GM21447 (cell line): ENCODE data around the gene NUP210L.

ENCODE experiments used
- ATAC-seq: cut with Tn5 transposase; IDR thresholded peaks from one replicate; pipeline ENCODE4 v1.9.1; 2021; ENCODE audit not compliant: unreplicated experiment

The NUP210L gene

DNA sequence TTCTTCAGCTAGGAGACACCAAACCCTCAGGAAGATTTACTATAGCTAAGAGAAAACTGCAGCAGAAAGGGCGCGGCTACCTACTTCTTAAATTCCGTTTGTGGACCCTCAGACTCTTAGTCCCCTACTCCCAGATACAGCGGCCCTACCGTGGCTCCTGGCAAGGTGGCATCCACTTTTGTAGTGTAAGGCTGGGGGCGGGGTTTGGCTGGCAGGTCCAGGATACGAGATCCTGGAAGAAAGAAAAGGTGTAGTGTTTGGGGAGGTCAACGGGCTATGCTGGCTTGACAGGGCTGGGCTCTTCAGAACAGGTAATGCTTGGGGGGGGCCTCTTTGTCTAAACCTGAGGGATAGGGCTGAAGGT lies 186.9 kb downstream of the NUP210L start:
- no peak for ATAC-seq

DNA sequence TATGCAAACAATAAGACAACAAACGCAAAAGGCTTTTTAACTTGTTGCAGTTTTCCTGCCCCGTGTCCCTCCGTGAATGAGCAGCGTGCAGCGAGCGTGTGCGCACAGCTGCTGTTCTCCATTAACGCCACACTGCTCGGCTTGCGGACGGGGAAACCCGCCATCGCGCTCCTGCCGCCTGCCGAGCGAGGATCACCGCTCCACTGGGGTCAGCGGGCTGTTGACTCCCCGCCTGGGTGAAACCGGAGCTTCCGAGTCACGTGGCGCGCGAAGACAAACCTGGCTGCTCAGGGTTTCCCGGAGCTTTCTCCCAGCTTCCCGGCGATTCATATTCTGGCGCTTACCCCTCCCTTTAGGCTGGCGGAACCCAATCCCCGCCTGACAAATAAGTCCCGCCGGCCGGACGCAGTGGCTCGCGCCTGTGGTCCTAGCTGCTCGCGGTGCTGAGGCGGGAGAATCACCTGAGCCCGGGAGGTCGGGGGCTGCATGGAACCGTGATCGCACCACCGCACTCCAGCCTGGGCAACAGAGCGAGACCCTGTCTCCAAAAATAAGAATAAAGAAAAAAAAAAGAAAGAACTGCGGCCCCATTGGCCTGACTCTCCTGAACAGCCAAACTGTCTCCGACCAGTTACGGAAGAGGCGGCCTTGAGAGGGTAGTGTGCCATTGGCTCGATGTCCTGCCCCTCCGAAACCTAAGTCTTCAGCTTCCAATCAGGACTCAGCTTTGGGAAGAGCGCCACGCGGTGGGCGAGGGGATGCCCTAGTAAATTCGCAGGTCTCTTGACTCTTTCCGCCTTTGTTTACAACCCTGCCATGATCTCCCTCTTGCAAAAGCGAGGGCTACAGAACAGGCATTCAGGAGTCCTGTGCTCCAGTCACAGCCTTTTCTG lies 187.5 kb downstream of the NUP210L start, which contains the start of gene CREB3L4:
Gene CREB3L4 (plus strand): TSS at position 796 of the 893 bp plus-strand sequence. CDS start 624 bp downstream, outside the sequence.
- ATAC-seq, result peak; percentile 64

DNA sequence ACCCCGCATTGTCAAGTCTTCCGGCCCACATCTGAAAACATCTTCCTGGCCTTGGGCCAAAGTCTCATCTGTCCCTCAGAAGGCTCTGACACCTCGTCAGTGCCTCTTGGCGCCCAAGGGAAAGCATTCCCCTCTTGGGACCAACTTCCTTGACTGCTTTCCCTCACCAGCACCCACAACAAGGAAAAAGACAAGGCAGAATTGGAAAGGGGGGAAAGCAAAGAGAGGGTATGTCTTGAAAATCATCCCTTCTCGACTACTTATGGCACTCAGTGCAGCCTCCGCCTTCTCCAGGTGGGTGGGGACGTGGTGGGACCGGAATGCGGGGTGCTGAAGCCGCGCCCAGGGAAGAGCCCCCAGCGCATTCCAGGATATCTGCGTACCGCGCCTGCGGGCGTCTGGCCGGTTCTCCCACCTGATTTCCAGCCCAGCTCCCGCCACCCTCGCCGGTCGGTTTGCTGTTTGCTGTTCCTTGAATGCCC lies 191.0 kb downstream of the NUP210L start:
- ATAC-seq, result no peak

DNA sequence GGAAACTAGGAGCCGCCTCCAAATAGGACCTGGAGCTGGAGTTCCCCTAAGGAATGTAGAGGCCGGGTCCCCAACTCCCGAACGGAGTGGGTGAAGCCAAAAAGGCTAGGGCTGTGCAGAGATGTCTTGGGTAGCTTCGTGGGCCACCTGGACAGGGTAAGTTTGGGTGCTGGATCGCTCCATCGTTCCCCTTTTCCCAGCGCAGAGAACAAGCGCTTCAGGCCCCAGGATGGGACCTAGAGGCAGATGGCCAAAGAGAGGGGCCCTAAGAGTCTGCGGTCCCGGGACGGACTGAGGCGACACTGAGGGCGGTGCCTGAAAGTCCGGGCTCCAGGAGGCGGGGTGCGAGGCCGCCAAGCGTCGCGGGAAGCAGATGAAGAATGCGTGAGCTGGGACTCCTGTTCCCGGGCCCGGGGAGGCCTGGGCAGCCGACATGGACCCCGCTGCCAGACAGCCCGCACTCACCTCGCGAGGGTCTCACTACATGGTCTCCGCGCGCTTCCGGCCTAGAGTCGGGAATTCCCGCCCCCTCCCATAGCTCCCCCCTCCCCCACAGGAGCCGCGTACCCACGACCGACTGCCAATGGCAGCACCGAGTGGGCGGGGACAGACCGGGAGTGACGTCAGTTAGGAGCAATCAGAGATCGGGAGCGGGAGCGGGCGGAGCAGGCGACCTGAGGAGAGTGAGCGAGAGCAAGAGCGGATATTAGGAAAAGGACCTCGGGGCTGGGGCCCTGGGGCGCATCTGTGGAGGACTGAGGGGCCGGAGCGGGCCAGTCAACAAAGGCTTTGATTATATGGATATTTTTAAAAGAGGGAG lies 191.6 kb downstream of the NUP210L start, which contains the start of gene SLC39A1:
Gene SLC39A1 (minus strand): TSS at position 508 of the 820 bp plus-strand sequence. CDS start 822 bp downstream, outside the sequence.
- ATAC-seq, result peak; percentile 45

DNA sequence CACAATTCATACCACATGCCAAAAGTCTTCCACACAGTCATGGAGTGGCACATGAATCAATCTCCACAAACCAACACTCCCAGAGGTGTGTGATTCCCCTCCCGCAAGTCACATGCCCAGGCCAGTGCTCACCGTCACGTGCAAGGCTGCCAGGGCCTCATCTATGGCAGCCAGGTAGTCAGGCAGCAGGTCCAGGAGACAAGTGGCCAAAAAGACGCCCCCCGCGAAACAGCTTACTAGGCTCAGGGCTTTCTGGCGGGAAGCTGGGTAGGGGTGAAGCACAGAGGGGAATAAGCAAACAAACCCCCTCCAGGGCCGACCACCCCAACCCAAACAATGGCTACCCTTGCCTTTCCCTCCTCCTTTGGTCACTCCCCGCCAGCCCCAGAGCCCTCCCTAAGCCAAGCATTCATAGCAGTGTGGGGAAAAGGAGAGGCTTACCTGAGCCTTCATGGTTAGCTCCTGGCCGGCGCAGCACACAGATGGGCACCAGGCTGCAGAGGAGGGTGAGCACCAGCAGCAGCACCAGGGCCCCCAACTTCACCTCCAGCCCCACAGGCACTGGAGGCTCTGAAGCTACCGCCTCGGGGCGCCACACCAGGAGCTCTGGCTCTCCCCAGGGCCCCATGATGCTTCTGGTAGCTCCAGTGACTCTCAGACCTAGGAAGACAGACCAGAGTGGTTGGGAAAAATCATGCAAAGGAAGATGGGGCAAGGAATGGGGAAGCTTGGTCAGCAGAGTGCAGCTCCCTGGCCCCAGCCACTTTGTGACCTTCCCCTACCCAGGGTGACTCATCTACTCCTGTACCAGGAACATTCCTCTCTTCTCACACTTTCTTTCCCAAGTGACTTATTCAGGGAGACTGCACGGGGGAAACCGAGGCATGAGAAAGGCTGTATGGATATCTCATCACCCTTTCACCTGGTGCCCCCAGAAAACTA lies 192.5 kb downstream of the NUP210L start:
- ATAC-seq, result no peak

DNA sequence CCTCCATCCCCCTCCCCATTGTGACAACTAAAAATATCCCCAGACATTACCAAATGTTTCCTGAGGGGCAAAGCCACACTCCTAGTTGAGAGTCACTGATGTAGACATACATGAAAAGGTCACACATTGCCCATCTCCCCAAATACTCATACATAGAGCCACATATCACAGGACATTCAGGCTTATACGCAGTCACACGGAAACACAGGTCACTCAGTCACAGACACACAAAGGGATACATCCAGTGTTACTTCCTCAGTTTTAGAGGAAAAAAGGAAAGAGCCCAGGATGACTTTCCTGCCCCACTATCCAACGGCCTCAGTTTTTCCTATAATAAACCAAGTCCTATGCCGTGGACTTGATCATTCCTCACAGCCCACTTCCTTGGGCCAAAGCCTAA lies 193.5 kb downstream of the NUP210L start:
- no peak for ATAC-seq

DNA sequence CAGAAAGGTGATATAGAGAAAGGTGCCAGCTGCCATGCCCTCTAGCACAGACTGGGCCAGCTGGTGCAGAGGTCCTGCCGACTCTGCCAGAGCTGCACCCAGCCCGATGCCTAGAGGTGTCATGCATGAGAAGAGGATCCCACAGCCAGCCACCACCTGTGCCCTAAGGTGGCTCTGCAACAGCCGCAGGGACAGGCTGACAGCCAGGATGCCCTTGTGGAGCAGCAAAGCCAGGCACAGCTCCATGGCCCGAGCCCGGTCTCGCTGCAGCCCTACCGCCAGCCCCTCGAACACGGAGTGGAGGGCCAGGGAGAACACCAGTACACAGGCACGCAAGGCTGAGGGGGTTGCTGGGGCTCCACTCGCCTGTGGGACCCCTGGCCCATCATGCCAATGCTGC lies 194.7 kb downstream of the NUP210L start:
- ATAC-seq, result no peak

DNA sequence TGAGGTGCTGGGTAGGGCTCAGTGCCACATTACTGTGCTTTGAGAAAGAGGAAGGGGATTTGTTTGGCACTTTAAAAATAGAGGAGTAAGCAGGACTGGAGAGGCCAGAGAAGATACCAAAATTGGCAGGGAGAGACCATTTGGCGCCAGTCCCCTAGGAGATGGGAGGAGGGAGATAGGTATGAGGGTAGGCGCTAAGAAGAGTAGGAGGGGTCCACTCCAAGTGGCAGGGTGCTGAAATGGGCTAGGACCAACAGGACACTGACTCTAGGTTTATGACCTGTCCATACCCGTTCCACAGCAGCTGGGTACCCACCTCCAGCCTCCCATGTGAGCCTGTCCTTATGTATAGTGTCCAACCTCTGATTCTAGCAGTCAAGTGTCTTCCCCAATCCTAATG lies 195.4 kb downstream of the NUP210L start:
- ATAC-seq, result no peak

DNA sequence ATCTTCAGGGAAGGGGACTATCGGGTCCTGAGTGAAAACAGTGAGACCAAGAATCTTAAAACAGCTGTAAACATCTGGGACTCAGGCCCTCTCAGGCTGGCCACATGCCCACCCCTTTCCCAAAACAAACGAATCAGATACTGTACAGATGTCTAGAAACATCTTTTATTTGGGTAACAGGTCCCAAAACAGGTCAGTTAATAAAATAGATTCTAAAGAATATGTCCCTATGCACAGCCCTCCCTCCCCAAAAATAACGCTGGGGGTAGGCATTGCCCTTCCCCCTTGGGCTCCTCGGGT lies 196.0 kb downstream of the NUP210L start:
- ATAC-seq, result no peak

DNA sequence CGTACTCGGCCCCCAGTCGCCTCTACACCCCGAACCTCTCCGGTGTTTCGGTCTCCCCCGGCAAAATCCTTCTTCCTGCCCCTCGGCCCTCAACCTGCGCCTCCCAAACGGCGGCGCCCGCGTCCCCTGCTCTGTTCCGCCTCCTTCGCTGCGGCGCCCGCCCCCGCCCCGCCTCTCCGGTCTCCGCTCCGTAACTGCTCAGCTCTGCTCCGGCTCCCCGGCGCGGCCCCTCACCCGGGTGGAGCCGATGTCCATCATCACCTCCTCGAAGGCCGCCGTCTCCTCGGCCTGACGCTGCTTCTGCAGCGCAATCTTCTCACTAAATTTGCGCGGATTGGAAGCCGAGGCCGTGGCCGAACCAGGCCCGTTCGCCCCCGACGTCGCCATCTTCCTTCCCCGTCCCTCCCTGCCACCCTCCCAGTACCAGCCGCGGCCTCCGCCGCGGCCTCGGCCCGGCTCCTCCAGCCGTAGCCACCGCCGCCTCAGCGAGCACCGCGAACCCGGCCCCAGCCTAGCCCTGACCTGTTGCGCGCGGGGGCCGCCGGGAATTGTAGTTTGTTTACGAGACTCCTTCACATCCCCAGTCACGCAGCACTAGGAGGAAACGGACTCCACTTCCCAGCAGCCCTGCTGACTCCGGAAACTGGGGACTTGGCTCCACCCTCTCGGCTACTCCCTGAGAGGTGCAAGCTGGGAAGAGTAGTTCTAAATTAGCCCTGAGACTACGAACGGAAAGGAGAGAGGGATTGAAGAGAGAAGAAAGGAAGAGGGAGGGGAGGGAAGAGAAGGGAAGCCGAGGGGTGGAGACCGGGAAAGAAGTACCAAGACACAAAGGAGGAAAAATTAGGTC lies 196.5 kb downstream of the NUP210L start, which contains the start of gene CRTC2:
Gene CRTC2 (minus strand): TSS at position 502 of the 850 bp plus-strand sequence. CDS start 115 bp downstream, at position 387.
- peak; percentile 60 for ATAC-seq

DNA sequence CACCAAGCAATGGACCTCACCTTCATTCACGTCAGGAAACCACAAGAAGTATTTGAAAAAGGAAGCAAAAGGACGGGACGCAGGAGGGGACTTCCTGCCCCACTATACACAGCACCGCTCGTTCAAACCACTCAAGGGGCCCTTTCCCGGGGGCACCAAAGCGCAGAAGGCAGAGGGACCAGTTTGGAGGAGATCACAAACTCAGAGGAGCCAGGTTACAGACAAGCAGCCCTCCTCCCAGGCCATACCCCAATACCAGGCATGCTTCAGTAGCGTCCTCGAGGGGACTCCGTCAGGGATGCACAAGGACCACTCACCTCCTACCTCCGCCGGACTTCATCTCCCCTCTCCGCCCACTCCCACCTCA lies 197.1 kb downstream of the NUP210L start:
- ATAC-seq, result peak; percentile 16

DNA sequence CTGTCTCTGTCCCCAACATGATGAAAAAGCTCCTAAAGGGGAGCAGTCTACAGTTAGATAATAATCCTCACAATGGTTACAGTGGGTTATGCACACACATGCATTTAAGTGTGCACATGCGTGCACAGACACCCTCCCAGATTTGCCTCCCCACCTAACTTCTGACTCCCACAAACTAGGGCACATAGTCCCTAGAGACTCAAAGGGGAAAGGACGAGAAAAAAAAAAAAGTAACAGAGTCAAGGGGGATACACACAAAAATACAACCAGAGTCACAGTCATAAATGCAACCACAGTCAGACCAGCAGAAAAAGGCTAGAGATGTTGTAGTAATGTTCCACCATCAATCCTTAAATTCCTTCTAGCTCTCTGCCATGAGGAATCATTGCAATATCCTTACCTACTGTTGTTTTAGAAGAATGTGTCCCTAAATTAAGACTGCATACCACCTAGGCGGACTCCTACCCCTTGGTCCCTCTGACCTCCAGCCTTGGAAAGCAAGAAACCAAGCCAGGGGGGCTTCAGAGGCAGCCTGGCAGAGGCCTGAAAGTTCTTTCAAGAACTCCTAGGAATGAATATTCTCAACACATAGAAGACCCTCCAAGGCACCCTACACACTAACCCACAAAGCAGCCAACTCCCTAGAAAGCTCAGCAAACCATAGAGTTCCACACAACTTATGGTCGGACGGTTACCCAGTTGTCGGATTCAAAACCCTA lies 197.7 kb downstream of the NUP210L start:
- ATAC-seq, result no peak

DNA sequence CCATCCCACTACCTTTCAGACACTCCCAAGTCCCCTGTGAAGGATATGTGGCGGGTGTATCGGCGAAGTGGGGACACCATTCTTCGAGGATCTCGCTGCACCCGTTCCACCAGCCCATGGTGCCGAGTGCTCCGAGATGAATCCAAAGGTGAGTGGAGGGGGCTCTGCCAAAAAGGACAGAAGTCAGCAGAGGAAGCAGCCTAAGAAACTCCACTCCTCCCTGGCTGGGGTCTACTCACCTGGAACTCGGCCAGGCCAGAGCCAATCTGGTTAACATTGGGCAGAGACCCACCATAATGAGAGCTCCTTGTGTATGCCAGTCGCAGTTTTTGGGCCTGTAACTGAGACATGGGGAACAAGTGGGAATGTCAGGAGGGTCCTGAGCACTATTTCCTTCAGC lies 200.0 kb downstream of the NUP210L start:
- no peak for ATAC-seq

DNA sequence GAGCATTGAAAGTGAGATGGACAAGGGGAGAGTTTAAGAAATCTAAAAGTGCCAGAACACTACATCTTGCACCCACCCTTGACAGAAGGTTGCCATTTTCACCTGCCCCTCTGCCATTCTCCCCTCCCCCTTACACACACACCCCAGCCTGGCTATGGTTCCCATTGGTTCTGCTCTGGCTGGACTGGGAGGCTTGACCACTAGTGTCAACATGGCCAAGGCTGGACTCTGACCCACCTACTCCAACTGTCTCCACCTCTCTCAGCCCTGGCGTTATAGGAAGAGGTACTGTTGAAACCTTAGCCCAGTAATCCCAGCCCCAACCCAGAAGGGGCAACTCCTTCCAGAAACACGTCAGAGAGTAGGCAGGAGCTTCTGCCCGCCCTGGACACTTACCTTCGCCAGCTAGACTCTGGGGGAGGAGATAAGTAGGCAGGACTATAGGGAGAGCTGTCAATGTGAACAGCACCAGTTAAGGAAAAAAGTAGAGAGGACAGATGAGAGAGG lies 201.0 kb downstream of the NUP210L start:
- ATAC-seq, result no peak

DNA sequence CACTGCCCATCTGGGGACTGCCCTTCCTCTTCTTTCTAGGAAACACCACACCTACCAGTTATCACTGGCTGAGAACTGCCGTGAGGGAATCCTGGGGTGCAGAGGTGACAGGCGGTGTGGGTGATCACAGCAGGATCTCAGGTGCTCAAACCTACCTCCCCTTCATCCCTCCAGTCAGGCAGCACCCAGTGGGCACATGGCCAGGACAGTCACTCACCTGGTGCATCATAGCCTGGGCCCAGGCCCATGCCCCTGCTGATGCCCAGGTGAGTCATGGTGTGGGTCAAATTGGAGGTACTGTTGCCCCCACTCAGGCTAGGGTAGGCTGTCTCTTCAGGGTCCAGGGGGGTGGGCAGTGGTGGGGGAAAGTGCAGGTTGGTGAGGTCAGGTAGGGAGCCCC lies 203.1 kb downstream of the NUP210L start:
- ATAC-seq, result no peak

DNA sequence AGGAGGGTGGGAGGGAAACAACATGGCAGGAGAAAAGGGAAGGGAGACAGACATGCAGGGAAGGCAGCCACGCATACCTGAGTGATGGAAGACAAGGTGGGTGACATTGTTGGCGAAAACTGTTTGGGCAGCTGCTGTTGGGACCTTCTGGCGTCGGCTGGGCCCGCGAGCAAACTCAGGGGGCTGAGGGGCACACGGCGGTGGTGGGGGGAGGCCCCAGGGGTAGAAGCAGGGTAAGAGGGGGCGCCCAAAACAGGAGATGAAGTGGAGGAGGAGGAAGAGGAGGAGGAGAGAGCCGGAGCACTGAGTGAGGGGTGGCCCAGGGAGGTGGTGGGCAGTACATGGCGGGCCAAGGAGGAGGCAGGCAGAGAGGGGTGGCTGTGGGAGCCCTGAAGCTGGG lies 203.7 kb downstream of the NUP210L start:
- ATAC-seq, result no peak

DNA sequence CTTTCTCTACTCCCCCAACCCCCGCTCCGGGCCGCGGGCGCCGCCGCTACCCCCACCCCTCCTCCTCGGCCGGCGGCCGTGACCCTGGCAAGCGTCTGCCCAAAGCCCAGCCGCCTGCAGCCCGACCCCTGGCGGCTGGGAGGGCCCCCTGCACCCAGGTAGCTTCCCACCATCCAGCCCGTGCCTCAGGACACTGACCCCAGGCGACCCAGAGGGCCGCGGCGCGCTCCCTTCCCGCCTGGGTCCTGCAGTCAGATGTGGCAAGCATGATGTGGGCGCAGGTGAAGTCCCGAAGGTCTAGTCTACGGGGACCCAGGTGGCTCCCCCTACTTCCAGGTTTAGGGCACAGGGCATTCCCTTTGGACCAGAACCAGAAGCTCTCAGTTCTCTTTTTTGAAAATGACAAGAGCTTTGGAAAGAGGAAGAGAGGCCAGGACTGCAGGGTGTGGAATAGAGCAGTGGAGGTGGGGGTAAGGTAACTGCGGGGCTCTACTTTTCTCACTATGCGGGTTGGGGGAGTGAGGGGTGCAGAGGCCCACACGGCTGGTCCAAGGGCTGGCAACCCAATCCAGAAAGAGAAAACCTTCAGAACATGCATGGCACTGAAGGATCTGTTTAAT lies 208.1 kb downstream of the NUP210L start, which contains the start of gene DENND4B:
Gene DENND4B (minus strand): TSS at position 97 of the 620 bp plus-strand sequence. CDS start 2,344 bp downstream, outside the sequence.
- ATAC-seq, result peak; percentile 58
